ENCODE data around the gene OLFML2A. TPM values are rescaled to one million over a fixed set of nuclear protein-coding genes. Genes with fewer than 3 reads are reported as not detected.

The OLFML2A gene
- total RNA-seq, 6 experiments from 2014 or later = 0.12 to 0.74 (median 0.40) TPM

GRCh38 chr9:124739360-124739759 is 37.6 kb upstream of the OLFML2A start:
- no peak for ATAC-seq
- Histone ChIP-seq H3K27me3 (no peaks in the 10 kb centered on the region), H3K4me3 (no peak overlapping the region), H3K36me3 (no peaks in the 10 kb centered on the region), H3K27ac (no peak overlapping the region), H3K4me1 (no peaks in the 10 kb centered on the region), H3K9me3 (no peaks in the 10 kb centered on the region)
- no peak for DNase-seq
- no peak for TF ChIP-seq CTCF (IDR thresholded peaks at IDR 0.05)
- no peak for TF ChIP-seq POLR2A (IDR thresholded peaks at IDR 0.05)
- 49% methylated on average over 2 of the region's 2 CpGs for WGBS (ENCODE audit: insufficient coverage, low coverage, low lambda C conversion rate, missing lambda C conversion rate)
- intact Hi-C loops (cut with DNase I) = no loop called here

DNA sequence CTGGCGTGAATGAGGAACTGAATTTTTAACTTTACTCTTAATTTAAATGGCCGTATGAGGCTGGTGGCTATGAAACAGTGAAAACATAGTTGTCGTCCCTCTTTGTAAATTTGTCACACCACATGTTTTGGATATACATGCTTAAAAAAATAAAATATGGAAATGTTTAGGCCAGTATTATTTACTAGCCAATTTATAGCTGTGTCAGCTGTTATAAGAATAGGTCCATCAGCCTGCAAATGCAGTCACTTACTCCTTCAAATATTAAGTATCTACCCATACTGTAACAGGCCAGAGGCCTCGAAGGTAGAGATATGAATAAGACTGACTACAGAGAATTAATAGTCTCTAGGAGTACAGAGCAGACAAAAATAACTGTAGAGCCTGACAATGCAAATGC is 35.8 kb upstream of the OLFML2A start:
- Histone ChIP-seq H3K4me3 (no peak overlapping the region), H3K27me3 (no peaks in the 10 kb centered on the region), H3K27ac (no peak overlapping the region), H3K36me3 (no peaks in the 10 kb centered on the region), H3K9me3 (no peaks in the 10 kb centered on the region), H3K4me1 (no peaks in the 10 kb centered on the region)
- DNase-seq (no peak), ATAC-seq (no peak)
- 98% methylated on average over 4 of the region's 4 CpGs for WGBS (ENCODE audit: insufficient coverage, low coverage, low lambda C conversion rate, missing lambda C conversion rate)
- TF ChIP-seq POLR2A (IDR thresholded peaks at IDR 0.05) = no peak
- no peak for TF ChIP-seq CTCF (IDR thresholded peaks at IDR 0.05)
- intact Hi-C loops (cut with DNase I) = no loop called here

DNA sequence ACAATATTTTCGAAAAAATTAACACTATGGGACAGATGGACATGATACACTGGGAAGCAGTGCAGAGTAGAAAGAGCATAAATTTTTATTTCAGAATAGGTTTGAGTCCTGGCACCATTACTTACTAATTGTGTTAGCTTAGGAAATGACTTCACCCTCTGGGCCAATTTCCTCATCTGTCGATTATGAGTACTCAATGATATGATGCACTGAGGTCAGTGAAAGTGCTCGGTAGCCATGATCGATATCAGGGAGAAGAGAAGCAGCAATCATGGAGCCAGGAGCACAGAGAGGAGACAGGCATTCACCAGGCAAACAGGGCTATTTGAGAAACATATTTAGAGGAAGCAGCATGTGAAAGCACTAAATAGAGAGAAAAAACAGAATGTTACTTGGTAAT is 35.3 kb upstream of the OLFML2A start:
- DNase-seq = no peak
- intact Hi-C loops (cut with DNase I) = no loop called here
- H3K36me3 ChIP-seq = no peaks in the 10 kb centered on the region
- TF ChIP-seq CTCF (IDR thresholded peaks at IDR 0.05) (no peak), POLR2A (IDR thresholded peaks at IDR 0.05) (no peak)
- H3K4me1 ChIP-seq = no peaks in the 10 kb centered on the region
- no peak overlapping the region for H3K4me3 ChIP-seq
- peak in 1 of 4 donors; percentile 49 for ATAC-seq
- H3K9me3 ChIP-seq = no peaks in the 10 kb centered on the region
- WGBS (ENCODE audit: insufficient coverage, low coverage, low lambda C conversion rate, missing lambda C conversion rate) = 68% methylated on average over 4 of the region's 4 CpGs
- no peaks in the 10 kb centered on the region for H3K27me3 ChIP-seq
- H3K27ac ChIP-seq = no peak overlapping the region

GRCh38 chr9:124742940-124743339 is 34.0 kb upstream of the OLFML2A start:
- no peak for TF ChIP-seq POLR2A (IDR thresholded peaks at IDR 0.05)
- H3K27me3 ChIP-seq = no peaks in the 10 kb centered on the region
- DNase-seq (no peak), ATAC-seq (no peak)
- H3K27ac ChIP-seq = no peak overlapping the region
- H3K4me3 ChIP-seq = no peak overlapping the region
- H3K9me3 ChIP-seq = no peaks in the 10 kb centered on the region
- H3K4me1 ChIP-seq = no peaks in the 10 kb centered on the region
- no peaks in the 10 kb centered on the region for H3K36me3 ChIP-seq
- intact Hi-C loops (cut with DNase I) = no loop called here

- intact Hi-C loops (cut with DNase I) = no loop called here
- DNase-seq = no peak
- WGBS (ENCODE audit: insufficient coverage, low coverage, low lambda C conversion rate, missing lambda C conversion rate) = 64% methylated on average over 4 of the region's 5 CpGs
Observed at GRCh38 chr9:124743686-124744348, 33.1 kb upstream of the OLFML2A start.

More at GRCh38 chr9:124743686-124744348, 33.1 kb upstream of the OLFML2A start:
- Histone ChIP-seq H3K4me3 (no peak overlapping the region), H3K27me3 (no peaks in the 10 kb centered on the region), H3K4me1 (peaks cover 0 to under 1% (median 0%) of the 10 kb centered on the region in 4 donors), H3K9me3 (no peaks in the 10 kb centered on the region), H3K36me3 (no peaks in the 10 kb centered on the region), H3K27ac (no peak overlapping the region)
- no peak for TF ChIP-seq POLR2A (IDR thresholded peaks at IDR 0.05)
- TF ChIP-seq CTCF (IDR thresholded peaks at IDR 0.05) = no peak
- ATAC-seq = no peak
